Measurements from ENCODE around the gene MT4.

MT4 gene

DNA sequence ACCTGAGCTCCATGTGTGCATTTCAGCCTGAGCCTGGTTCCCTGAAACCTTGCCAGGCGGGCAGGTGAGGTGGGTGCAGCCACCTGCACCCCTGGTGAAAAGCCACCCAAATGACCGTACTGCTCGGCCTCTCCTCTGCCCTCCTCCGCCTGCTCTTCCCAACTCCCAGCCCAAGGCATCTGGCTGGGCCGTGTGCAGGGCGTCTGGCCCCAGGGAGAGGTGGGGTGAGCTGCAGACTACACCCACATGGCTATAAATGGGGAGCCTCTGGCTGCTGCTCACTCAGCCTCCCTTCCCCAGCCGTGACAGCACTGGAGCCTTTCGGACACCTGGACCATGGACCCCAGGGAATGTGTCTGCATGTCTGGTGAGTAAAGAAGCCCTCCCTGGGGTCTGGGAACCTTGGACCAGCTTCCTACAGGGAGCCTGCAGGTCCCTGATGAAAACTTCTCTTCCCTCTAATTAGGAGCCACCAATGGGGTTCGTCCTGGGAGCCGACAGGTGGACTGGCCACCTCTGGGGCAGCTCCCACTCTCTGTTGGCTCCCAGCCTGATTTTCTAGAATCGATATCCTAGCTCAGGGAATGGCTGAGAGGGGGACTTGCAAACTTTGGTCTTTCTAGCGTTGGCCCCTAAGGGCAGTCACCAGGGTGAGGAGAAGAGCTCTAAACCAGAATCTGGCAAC lies at the start of gene MT4:
MT4 (plus strand) TSS at position 281 of the 685 bp plus-strand sequence; CDS start at position 337, 56 bp downstream.
- TF ChIP-seq, protein P1, sequence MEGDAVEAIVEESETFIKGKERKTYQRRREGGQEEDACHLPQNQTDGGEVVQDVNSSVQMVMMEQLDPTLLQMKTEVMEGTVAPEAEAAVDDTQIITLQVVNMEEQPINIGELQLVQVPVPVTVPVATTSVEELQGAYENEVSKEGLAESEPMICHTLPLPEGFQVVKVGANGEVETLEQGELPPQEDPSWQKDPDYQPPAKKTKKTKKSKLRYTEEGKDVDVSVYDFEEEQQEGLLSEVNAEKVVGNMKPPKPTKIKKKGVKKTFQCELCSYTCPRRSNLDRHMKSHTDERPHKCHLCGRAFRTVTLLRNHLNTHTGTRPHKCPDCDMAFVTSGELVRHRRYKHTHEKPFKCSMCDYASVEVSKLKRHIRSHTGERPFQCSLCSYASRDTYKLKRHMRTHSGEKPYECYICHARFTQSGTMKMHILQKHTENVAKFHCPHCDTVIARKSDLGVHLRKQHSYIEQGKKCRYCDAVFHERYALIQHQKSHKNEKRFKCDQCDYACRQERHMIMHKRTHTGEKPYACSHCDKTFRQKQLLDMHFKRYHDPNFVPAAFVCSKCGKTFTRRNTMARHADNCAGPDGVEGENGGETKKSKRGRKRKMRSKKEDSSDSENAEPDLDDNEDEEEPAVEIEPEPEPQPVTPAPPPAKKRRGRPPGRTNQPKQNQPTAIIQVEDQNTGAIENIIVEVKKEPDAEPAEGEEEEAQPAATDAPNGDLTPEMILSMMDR (IDR thresholded peaks at IDR 0.05): no peak

DNA sequence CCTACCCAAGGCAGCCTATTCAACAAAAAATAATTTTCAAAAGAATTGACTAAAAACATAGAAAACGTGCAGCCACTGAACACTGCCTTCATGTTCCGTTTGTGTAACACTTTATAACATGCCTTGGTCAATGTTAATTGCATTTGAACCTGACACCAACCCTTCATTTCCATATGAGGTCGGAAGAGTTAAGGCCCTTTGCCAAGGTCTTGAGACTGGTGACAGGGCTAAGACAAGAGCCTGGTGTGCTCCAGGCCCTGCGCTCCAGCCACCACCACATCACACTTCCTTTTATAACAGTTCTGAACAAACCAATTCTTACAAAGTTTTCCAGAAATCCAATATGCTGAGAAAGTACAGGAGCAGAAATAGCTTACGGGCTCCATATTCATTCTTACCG lies 49.2 kb upstream of the MT4 start:
- TF ChIP-seq, protein P1 (IDR thresholded peaks at IDR 0.05): no peak

DNA sequence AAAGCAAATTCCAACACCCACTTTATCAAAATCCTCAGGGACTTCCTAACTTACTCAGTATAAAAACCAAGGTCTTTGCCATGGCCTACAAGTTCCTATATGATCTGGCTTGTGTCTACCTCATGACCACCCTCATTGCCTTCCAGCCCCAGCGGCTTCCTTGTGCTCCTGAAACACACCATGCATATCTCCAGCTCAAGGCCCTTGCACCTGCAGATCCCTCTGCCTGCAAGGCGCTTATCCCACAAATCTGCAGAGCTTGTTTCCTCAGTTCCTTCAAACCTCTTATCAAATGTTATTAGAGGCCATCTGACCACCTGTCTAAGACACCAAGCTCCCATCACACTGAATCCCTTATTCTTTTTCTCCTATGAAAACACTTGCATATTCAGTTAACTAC lies 47.7 kb upstream of the MT4 start:
- TF ChIP-seq, protein P1 (IDR thresholded peaks at IDR 0.05): no peak

DNA sequence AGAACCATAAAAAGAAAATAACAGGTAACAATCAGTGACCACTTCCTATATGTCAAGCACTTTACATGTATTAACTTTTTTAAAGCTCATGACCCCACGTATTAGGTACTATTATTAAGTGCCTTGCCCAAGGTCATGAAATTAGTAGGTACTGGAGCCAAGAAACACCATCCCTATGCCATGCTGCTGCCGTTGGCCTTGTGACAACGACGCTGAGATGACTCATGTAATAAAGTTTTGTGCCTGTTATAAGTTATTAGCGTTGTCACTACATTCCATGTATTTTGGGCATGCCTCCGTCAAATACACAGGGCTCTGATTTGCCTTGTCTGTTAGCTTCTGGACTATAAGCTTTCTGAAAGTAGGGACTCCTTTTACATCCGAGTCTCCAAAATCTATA lies 46.4 kb upstream of the MT4 start:
- TF ChIP-seq, protein P1 (IDR thresholded peaks at IDR 0.05): no peak

DNA sequence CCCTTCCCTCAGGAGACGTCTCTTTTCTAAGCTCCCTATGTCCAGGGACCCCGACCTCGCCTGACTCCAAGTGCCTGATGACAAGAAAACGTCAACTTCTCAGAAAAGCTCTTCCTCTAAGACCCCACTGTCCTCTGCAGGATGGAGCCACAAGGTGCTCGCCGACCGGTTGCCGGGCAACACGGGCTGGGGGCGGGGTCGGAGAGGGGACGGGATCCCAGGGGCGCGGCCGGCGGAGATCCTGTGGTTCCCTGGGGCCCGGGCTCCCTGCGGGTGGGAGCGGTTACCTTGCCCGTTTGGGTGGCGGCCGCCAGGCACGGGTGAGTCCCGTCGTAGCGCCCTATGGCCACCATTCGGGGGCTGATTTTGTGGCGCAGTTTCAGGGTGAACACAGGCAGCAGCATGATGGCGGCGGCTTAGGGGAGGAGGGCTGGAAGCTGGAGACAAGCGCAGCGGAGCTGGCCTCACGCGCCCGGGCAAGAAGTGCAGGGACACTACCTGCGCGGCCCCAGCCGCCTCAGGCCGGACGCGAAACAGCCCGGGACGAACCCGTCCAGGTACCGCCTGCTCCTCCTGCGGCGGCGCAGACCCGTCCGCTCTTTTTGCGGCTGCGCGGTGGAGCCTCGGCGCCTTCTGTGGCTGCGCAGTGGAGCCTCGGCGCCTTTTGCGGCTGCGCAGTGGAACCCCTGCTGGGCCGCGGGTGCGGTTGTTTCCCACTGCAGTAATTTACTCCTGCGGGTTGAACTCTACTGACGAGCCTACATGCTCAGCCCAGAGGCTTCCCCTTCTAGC lies 45.2 kb upstream of the MT4 start, which contains the start of gene BBS2:
BBS2 (minus strand) TSS at position 566 of the 792 bp plus-strand sequence; CDS start at position 404, 162 bp downstream.
- TF ChIP-seq, protein P1 (IDR thresholded peaks at IDR 0.05): no peak

DNA sequence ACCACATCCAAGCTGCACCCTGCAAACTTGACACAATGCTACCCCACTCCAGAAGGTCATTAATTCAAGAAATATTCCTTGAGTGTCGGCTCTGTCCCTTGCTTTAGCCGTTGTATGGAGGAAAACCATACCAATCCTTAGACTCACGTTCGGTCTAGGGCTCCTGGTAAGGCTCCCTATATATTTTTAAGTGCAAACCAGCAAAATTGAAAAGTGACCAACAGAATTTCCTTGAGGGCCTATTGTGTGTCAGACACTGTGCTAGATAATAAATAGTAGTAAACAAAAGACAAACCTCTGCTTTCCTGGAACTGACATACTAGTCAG lies 44.7 kb upstream of the MT4 start:
- TF ChIP-seq, protein P1 (IDR thresholded peaks at IDR 0.05): no peak

DNA sequence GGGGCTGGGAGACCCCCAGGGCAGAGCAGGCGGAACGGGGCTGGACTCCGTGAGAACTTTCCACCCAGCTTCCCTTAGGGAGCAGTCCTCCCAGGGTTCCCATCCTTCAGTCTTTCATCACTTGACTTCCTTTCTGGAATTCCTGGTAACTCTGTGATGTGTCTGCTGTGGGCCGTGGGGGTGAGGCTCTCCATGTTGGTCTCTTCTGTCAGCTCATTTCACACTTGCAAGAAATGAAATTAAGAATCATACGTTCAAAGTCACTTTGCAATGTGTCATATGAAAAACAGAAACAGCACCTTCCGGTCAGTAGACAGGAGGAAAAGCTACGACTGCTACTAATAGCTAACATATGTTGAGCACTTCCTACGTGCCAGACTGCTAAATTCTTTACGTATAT lies 39.6 kb upstream of the MT4 start:
- TF ChIP-seq, protein P1 (IDR thresholded peaks at IDR 0.05): no peak

All from LNCAP (cell line).